Hepatocyte (in vitro differentiated cells): ENCODE measurements around the gene MGAT5.

Experiments used
- EZH2 ChIP-seq: fragments of 200-600 bp; sonication (generic); IDR thresholded peaks from 2 replicates; pipeline ENCODE4 v1.6.1; 2016; ENCODE audit warnings: antibody characterized with exemption, mild to moderate bottlenecking, borderline replicate concordance
- EZH2phosphoT487 ChIP-seq: fragments of 200-600 bp; sonication (generic); IDR thresholded peaks from one replicate; pipeline ENCODE4 v1.6.1; 2018; ENCODE audit warnings: antibody characterized with exemption, mild to moderate bottlenecking, low read depth, moderate library complexity; ENCODE audit not compliant: unreplicated experiment, severe bottlenecking
- TF ChIP-seq, protein P1 (sequence below): fragments of 200-600 bp; sonication (generic); IDR thresholded peaks from 2 replicates; pipeline ENCODE4 v1.5.1; 2016; ENCODE audit warnings: antibody characterized with exemption, mild to moderate bottlenecking; ENCODE audit not compliant: poor library complexity

- TF ChIP-seq, protein P1, sequence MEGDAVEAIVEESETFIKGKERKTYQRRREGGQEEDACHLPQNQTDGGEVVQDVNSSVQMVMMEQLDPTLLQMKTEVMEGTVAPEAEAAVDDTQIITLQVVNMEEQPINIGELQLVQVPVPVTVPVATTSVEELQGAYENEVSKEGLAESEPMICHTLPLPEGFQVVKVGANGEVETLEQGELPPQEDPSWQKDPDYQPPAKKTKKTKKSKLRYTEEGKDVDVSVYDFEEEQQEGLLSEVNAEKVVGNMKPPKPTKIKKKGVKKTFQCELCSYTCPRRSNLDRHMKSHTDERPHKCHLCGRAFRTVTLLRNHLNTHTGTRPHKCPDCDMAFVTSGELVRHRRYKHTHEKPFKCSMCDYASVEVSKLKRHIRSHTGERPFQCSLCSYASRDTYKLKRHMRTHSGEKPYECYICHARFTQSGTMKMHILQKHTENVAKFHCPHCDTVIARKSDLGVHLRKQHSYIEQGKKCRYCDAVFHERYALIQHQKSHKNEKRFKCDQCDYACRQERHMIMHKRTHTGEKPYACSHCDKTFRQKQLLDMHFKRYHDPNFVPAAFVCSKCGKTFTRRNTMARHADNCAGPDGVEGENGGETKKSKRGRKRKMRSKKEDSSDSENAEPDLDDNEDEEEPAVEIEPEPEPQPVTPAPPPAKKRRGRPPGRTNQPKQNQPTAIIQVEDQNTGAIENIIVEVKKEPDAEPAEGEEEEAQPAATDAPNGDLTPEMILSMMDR: no peak
- no peak for TF ChIP-seq EZH2phosphoT487
- no peak for TF ChIP-seq EZH2
Measured at GRCh38 chr2:134367213-134367612, 113.3 kb downstream of the MGAT5 start.
